AG04450 (cell line): Measurements from ENCODE around the gene INPP5E. TPM values are rescaled to one million over a fixed set of nuclear protein-coding genes. Genes with fewer than 3 reads are reported as not detected.

Source experiments
- CTCF ChIA-PET: fragments of 300-600, 350-600 bp; formaldehyde crosslinking; extraction: SDS; loops from one replicate; lab custom pipeline; 2022; ENCODE audit warnings: antibody characterized with exemption, inconsistent platforms; lab: Charles Lee
- POLR2A ChIA-PET: fragments of 350-600 bp; formaldehyde crosslinking; extraction: SDS; loops from one replicate; lab custom pipeline; 2021; ENCODE audit warnings: antibody characterized with exemption, inconsistent platforms; lab: Yijun Ruan, JAX
- DNase-seq: peaks from one replicate; pipeline ENCODE4 v3.0.0-alpha.2; 2011; ENCODE audit warnings: low read depth, low spot score
- H3K27ac ChIP-seq: one replicate; pipeline ENCODE4 v1.5.1; 2012; ENCODE audit warnings: low read depth, low read length, control low read depth
- H3K27me3 ChIP-seq: one replicate; pipeline ENCODE4 v1.6.0; 2012; ENCODE audit warnings: low read length; ENCODE audit not compliant: control insufficient read depth, insufficient read depth
- H3K4me3 ChIP-seq: 2 replicates; pipeline ENCODE4 v1.5.1; 2011; ENCODE audit warnings: mild to moderate bottlenecking, low read depth, low read length, control low read depth
- H3K9me3 ChIP-seq: 2 replicates; pipeline ENCODE4 v1.5.1; 2012; ENCODE audit warnings: low read length; ENCODE audit not compliant: control insufficient read depth, insufficient read depth
- polyA plus RNA-seq: library from polyadenylated mRNA; depleted of rRNA; stranded (reverse); fragments of >200 nt; gene quantifications from 2 replicates; pipeline ENCODE4 v1.2.3, GENCODE V29; 2011
- TF ChIP-seq, protein P1 (sequence below): IDR thresholded peaks from 2 replicates; pipeline ENCODE4 v1.5.1; 2011; ENCODE audit warnings: low read depth, low read length, control low read depth, inconsistent platforms

The INPP5E gene
- polyA plus RNA-seq, 1 experiment = 4.3 TPM

GRCh38 chr9:136386018-136386417 is 53.6 kb downstream of the INPP5E start:
- ChIA-PET CTCF (interaction anchor here (0.6 to 1.1 kb wide), 3 partner anchors 11 to 40 kb away, joined by 3 read pairs; no protein-coding TSS in a partner anchor), POLR2A (interaction anchor here (0.6 kb wide), 1 partner anchor 393 kb away, joined by 7 read pairs; no protein-coding TSS in a partner anchor)
- Histone ChIP-seq H3K9me3 (no peaks in the 10 kb centered on the region; the same call in 1 of the 2 replicates), H3K27ac (no peak overlapping the region), H3K4me3 (no peak overlapping the region), H3K27me3 (no peaks in the 10 kb centered on the region)
- TF ChIP-seq, protein P1, sequence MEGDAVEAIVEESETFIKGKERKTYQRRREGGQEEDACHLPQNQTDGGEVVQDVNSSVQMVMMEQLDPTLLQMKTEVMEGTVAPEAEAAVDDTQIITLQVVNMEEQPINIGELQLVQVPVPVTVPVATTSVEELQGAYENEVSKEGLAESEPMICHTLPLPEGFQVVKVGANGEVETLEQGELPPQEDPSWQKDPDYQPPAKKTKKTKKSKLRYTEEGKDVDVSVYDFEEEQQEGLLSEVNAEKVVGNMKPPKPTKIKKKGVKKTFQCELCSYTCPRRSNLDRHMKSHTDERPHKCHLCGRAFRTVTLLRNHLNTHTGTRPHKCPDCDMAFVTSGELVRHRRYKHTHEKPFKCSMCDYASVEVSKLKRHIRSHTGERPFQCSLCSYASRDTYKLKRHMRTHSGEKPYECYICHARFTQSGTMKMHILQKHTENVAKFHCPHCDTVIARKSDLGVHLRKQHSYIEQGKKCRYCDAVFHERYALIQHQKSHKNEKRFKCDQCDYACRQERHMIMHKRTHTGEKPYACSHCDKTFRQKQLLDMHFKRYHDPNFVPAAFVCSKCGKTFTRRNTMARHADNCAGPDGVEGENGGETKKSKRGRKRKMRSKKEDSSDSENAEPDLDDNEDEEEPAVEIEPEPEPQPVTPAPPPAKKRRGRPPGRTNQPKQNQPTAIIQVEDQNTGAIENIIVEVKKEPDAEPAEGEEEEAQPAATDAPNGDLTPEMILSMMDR = no peak
- no peak for DNase-seq

DNA sequence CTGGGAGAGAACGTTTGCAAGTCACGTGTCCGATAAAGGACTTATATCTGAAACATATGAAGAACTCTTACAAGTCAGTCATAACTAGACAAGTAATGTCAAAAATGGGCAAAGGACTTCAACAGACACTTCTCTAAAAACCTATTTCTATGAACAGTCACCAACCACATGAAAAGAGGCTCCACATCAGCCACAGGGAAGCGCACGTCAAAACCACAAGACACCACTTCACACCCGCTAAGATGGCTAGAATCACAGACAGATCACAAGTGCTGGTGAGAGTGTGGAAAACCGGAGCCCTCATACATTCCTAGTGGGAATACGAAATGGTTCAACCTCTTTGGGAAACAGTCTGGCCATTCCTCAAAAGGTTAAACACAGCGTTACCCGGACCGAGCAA is 54.6 kb downstream of the INPP5E start:
- H3K9me3 ChIP-seq = no peaks in the 10 kb centered on the region; the same call in 1 of the 2 replicates
- POLR2A ChIA-PET = interaction anchor here (0.6 kb wide), 1 partner anchor 462 kb away, joined by 3 read pairs; no protein-coding TSS in a partner anchor
- no peak for DNase-seq
- CTCF ChIA-PET = no interaction called here
- no peaks in the 10 kb centered on the region for H3K27me3 ChIP-seq
- no peak overlapping the region for H3K4me3 ChIP-seq
- H3K27ac ChIP-seq = no peak overlapping the region
- TF ChIP-seq, protein P1 = no peak

DNA sequence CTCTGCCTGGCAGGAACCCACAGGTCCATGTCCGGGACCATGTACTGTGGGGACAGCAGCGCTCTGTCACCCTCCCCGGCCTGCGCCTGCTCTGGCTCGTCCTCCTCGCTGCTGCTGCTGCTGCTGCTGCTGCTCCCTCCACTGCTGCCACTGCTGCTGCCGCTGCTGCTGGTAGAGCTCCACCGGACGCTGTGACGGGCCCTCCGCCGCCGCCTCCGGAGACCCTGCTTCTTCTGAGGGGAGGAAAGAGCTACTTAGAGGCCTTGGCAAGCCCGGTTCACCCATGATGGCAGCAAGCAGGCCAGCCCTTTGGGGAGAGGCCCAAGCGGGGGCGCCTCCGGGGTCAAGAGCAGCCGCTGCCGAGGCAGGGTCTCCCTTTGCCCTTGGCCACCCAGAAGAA is 56.2 kb downstream of the INPP5E start:
- no peak overlapping the region for H3K4me3 ChIP-seq
- H3K27me3 ChIP-seq = no peaks in the 10 kb centered on the region
- DNase-seq = no peak
- TF ChIP-seq, protein P1 = no peak
- POLR2A ChIA-PET = no interaction called here
- H3K27ac ChIP-seq = no peak overlapping the region
- no peaks in the 10 kb centered on the region; the same call in 1 of the 2 replicates for H3K9me3 ChIP-seq
- CTCF ChIA-PET = no interaction called here

DNA sequence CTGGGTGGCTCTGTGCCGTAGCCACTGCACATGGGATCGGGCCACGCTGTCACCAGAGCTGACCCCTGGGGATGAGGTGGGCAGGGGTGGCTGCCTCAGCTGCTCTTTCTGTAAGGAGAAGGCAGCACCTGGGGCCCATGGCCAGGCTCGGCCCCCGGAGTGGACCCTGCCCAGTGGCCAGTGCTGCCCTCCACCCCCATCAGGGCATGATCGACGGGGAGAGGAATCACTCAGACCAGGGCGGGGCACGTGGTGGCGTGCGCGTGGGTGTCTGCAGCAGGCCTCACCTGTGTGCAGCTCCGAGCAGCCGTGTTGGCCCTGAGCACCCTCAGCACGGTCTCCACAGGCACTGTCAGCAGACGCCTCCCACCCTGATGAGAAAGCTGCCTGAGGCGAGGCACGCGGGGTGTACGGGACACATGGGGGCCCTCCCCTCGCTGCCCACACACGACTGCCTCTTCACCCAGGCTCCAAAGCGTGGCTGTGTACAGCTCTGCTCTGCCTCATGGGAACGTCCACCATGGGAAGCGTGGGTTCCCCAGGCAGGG is 57.6 kb downstream of the INPP5E start:
- ChIA-PET CTCF (no interaction called here), POLR2A (no interaction called here)
- Histone ChIP-seq H3K9me3 (no peaks in the 10 kb centered on the region; the same call in 1 of the 2 replicates), H3K27ac (no peak overlapping the region), H3K27me3 (no peaks in the 10 kb centered on the region), H3K4me3 (no peak overlapping the region)
- no peak for DNase-seq
- TF ChIP-seq, protein P1 = no peak

- no peak for DNase-seq
- TF ChIP-seq, protein P1 = no peak
- ChIA-PET CTCF (interaction anchor here (0.6 to 1.1 kb wide), 2 partner anchors 18 to 353 kb away, joined by 3 read pairs; partner anchors contain the start of gene DNLZ), POLR2A (interaction anchor here (0.6 to 1.1 kb wide), 2 partner anchors 10 to 18 kb away, joined by 3 to 4 read pairs; no protein-coding TSS in a partner anchor)
- no peaks in the 10 kb centered on the region for H3K27me3 ChIP-seq
- H3K9me3 ChIP-seq = no peaks in the 10 kb centered on the region; the same call in 1 of the 2 replicates
- no peak overlapping the region for H3K4me3 ChIP-seq
- H3K27ac ChIP-seq = no peak overlapping the region
Measured at GRCh38 chr9:136381311-136381710, 58.3 kb downstream of the INPP5E start.
